Measurements from ENCODE around the gene ZNF32. TPM values are rescaled to one million over a fixed set of nuclear protein-coding genes. Genes with fewer than 3 reads are reported as not detected.

ZNF32 gene
- total RNA-seq, 1 experiment from 2014 or later, result 13.0 TPM

GRCh38 chr10:43685744-43686143 lies 37.1 kb upstream of the ZNF32 start:
- intact Hi-C loops (cut with micrococcal nuclease), result no loop called here
- peaks cover 46% of the 10 kb centered on the region for H3K27me3 Mint-ChIP-seq (ENCODE audit: insufficient read depth, unreplicated experiment)
- ChIA-PET POLR2A (no interaction called here), CTCF (interaction anchor here (0.5 to 1.2 kb wide), 5 partner anchors 15 to 1247 kb away, joined by 3 to 4 read pairs (median 3); no protein-coding TSS in a partner anchor)
- no peaks in the 10 kb centered on the region for H3K36me3 Mint-ChIP-seq (ENCODE audit: insufficient read depth, unreplicated experiment)
- H3K9me3 Mint-ChIP-seq (ENCODE audit: unreplicated experiment), result peaks cover 6% of the 10 kb centered on the region
- no TSS peak for BruUV-seq (replicated peaks)
- no peak for DNase-seq (ENCODE audit: unreplicated experiment)
- no peaks in the 10 kb centered on the region for H3K4me1 Mint-ChIP-seq (ENCODE audit: insufficient read depth, unreplicated experiment)
- no peak overlapping the region for H3K4me3 Mint-ChIP-seq (ENCODE audit: unreplicated experiment)
- H3K27ac Mint-ChIP-seq (ENCODE audit: low read depth, unreplicated experiment), result no peak overlapping the region
- no peak for TF ChIP-seq CTCF (IDR thresholded peaks at IDR 0.05; ENCODE audit: unreplicated experiment)

GRCh38 chr10:43684292-43684559 lies 35.5 kb upstream of the ZNF32 start:
- intact Hi-C loops (cut with micrococcal nuclease), result no loop called here
- peaks cover 6% of the 10 kb centered on the region for H3K9me3 Mint-ChIP-seq (ENCODE audit: unreplicated experiment)
- no peak for TF ChIP-seq CTCF (IDR thresholded peaks at IDR 0.05; ENCODE audit: unreplicated experiment)
- H3K4me3 Mint-ChIP-seq (ENCODE audit: unreplicated experiment), result no peak overlapping the region
- H3K27ac Mint-ChIP-seq (ENCODE audit: low read depth, unreplicated experiment), result no peak overlapping the region
- H3K36me3 Mint-ChIP-seq (ENCODE audit: insufficient read depth, unreplicated experiment), result no peaks in the 10 kb centered on the region
- no peak for DNase-seq (ENCODE audit: unreplicated experiment)
- H3K4me1 Mint-ChIP-seq (ENCODE audit: insufficient read depth, unreplicated experiment), result peaks cover 7% of the 10 kb centered on the region
- H3K27me3 Mint-ChIP-seq (ENCODE audit: insufficient read depth, unreplicated experiment), result peaks cover 46% of the 10 kb centered on the region
- no TSS peak for BruUV-seq (replicated peaks)
- POLR2A ChIA-PET, result no interaction called here
- CTCF ChIA-PET, result no interaction called here

- peak; percentile 12 for TF ChIP-seq CTCF (IDR thresholded peaks at IDR 0.05; ENCODE audit: unreplicated experiment)
- Mint-ChIP-seq H3K27me3 (ENCODE audit: insufficient read depth, unreplicated experiment) (peaks cover 51% of the 10 kb centered on the region), H3K27ac (ENCODE audit: low read depth, unreplicated experiment) (no peak overlapping the region), H3K4me1 (ENCODE audit: insufficient read depth, unreplicated experiment) (peaks cover 7% of the 10 kb centered on the region), H3K4me3 (ENCODE audit: unreplicated experiment) (no peak overlapping the region), H3K9me3 (ENCODE audit: unreplicated experiment) (peaks cover 6% of the 10 kb centered on the region), H3K36me3 (ENCODE audit: insufficient read depth, unreplicated experiment) (no peaks in the 10 kb centered on the region)
- DNase-seq (ENCODE audit: unreplicated experiment), result no peak
- intact Hi-C loops (cut with micrococcal nuclease), result no loop called here
- ChIA-PET CTCF (interaction anchor here (0.6 to 3.0 kb wide), 7 partner anchors 10 to 1017 kb away, joined by 3 to 10 read pairs (median 4); no protein-coding TSS in a partner anchor), POLR2A (no interaction called here)
- no TSS peak for BruUV-seq (replicated peaks)
These were observed 35.0 kb upstream of the ZNF32 start for GRCh38 chr10:43683451-43684291.

- Mint-ChIP-seq H3K27me3 (ENCODE audit: insufficient read depth, unreplicated experiment) (peaks cover 53% of the 10 kb centered on the region), H3K27ac (ENCODE audit: low read depth, unreplicated experiment) (no peak overlapping the region), H3K4me1 (ENCODE audit: insufficient read depth, unreplicated experiment) (peaks cover 7% of the 10 kb centered on the region), H3K36me3 (ENCODE audit: insufficient read depth, unreplicated experiment) (no peaks in the 10 kb centered on the region), H3K4me3 (ENCODE audit: unreplicated experiment) (no peak overlapping the region), H3K9me3 (ENCODE audit: unreplicated experiment) (peaks cover 6% of the 10 kb centered on the region)
- POLR2A ChIA-PET, result no interaction called here
- TF ChIP-seq CTCF (IDR thresholded peaks at IDR 0.05; ENCODE audit: unreplicated experiment), result no peak
- BruUV-seq (replicated peaks), result no TSS peak
- CTCF ChIA-PET, result interaction anchor here (0.6 to 3.0 kb wide), 6 partner anchors 9 to 1310 kb away, joined by 3 to 10 read pairs (median 4); no protein-coding TSS in a partner anchor
- no peak for DNase-seq (ENCODE audit: unreplicated experiment)
- intact Hi-C loops (cut with micrococcal nuclease), result no loop called here
These were observed 34.3 kb upstream of the ZNF32 start for GRCh38 chr10:43682956-43683355.

Data from MCF 10A (cell line).